Sigmoid colon (tissue), 7 donors: ENCODE results near the gene CD247. TPM values are rescaled to one million over a fixed set of nuclear protein-coding genes. Genes with fewer than 3 reads are reported as not detected.

Experiments
- DNase-seq: peaks from one replicate; pipeline ENCODE4 v3.0.0-alpha.2; 2019
- H3K27ac ChIP-seq, 4 donors: fragments of 200-600 bp; sonication (generic); one replicate each; pipeline ENCODE4 v1.5.1; 2016 to 2019; ENCODE audit warnings: mild to moderate bottlenecking in 1 of 4
- H3K27me3 ChIP-seq, 3 donors: fragments of 200-600 bp; sonication (generic); one replicate each; pipeline ENCODE4 v1.5.1; 2019; ENCODE audit warnings: mild to moderate bottlenecking in 1 of 3
- H3K36me3 ChIP-seq, 4 donors: fragments of 200-600 bp; sonication (generic); one replicate each; pipeline ENCODE4 v1.5.1; 2016 to 2019
- H3K4me1 ChIP-seq, 4 donors: fragments of 200-600 bp; sonication (generic); one replicate each; pipeline ENCODE4 v1.5.1; 2017 to 2019
- H3K4me3 ChIP-seq, 4 donors: fragments of 200-600 bp; sonication (generic); one replicate each; pipeline ENCODE4 v1.5.1; 2017 to 2019; ENCODE audit warnings: mild to moderate bottlenecking in 2 of 4, moderate library complexity in 1 of 4
- H3K9me3 ChIP-seq, 4 donors: fragments of 200-600 bp in 3 of 4; sonication (generic) in 3 of 4; one replicate each; pipeline versions ENCODE4 v1.5.1 to v1.6.1; 2013 to 2019
- EP300 ChIP-seq, 4 donors: sonication (generic); formaldehyde crosslinking; IDR thresholded peaks; one replicate each; pipeline ENCODE4 v1.6.1; 2017; ENCODE audit warnings: antibody characterized with exemption in 4 of 4
- POLR2A ChIP-seq, 2 donors: fragments of 450-650 bp; IDR thresholded peaks; one replicate each; pipeline ENCODE4 v1.6.1; 2016; ENCODE audit warnings: antibody characterized with exemption in 2 of 2, mild to moderate bottlenecking in 2 of 2, moderate library complexity in 2 of 2
- POLR2AphosphoS5 ChIP-seq, 4 donors: sonication (generic); formaldehyde crosslinking; IDR thresholded peaks; one replicate each; pipeline ENCODE4 v1.6.1; 2017; ENCODE audit warnings: antibody characterized with exemption in 4 of 4
- WGBS, 2 donors: extraction: QIAGEN DNeasy Blood & Tissue Kit; methylation state at CpG; one replicate each; pipeline ENCODE4 v1.1.7; 2013; 5-methylcytosine and 5-hydroxymethylcytosine counted together
- intact Hi-C: fragments of 100-400 bp; cut with DNase I; formaldehyde crosslinking; loops from one replicate; pipeline ENCODE4 v1.15.1; 2023
- polyA plus RNA-seq, 3 donors: library from polyadenylated mRNA; stranded (reverse); fragments of 200-250 nt; gene quantifications; one replicate each; pipeline ENCODE4 v1.2.3, GENCODE V29; 2013
- total RNA-seq, 4 donors: library from RNA; depleted of rRNA; stranded (reverse); fragments of >200 nt; gene quantifications; one replicate each; pipeline ENCODE4 v1.1.0, GENCODE V29; 2016
- TF ChIP-seq, protein P1 (sequence below), 4 experiments: fragments of 450-650 bp in 3 of 4; fragments of 200-600 bp in 1 of 4; IDR thresholded peaks; one replicate each; pipeline ENCODE4 v1.5.1; 2016 to 2019; ENCODE audit warnings: antibody characterized with exemption in 4 of 4, mild to moderate bottlenecking in 3 of 4, moderate library complexity in 2 of 4
- donor health status: healthy with polysubstance abuse.
- donor health status: Bipolar disorder and iron deficiency.
- donor health status: healthy.

Gene CD247
- total and polyA plus RNA-seq, 7 donors, result 0.36 to 20.3 (median 1.4) TPM; not detected in 3

- Histone ChIP-seq H3K4me1 (no peaks in the 10 kb centered on the region), H3K9me3 (peaks cover 0 to 2% (median 0%) of the 10 kb centered on the region in 4 donors), H3K27me3 (no peaks in the 10 kb centered on the region), H3K27ac (no peak overlapping the region), H3K36me3 (no peaks in the 10 kb centered on the region), H3K4me3 (no peak overlapping the region)
- no peak for DNase-seq
- TF ChIP-seq POLR2A (IDR thresholded peaks at IDR 0.05) (no peak), EP300 (IDR thresholded peaks at IDR 0.05) (no peak), POLR2AphosphoS5 (IDR thresholded peaks at IDR 0.05) (no peak)
- TF ChIP-seq, protein P1, sequence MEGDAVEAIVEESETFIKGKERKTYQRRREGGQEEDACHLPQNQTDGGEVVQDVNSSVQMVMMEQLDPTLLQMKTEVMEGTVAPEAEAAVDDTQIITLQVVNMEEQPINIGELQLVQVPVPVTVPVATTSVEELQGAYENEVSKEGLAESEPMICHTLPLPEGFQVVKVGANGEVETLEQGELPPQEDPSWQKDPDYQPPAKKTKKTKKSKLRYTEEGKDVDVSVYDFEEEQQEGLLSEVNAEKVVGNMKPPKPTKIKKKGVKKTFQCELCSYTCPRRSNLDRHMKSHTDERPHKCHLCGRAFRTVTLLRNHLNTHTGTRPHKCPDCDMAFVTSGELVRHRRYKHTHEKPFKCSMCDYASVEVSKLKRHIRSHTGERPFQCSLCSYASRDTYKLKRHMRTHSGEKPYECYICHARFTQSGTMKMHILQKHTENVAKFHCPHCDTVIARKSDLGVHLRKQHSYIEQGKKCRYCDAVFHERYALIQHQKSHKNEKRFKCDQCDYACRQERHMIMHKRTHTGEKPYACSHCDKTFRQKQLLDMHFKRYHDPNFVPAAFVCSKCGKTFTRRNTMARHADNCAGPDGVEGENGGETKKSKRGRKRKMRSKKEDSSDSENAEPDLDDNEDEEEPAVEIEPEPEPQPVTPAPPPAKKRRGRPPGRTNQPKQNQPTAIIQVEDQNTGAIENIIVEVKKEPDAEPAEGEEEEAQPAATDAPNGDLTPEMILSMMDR (IDR thresholded peaks at IDR 0.05), result no peak
- intact Hi-C loops, result no loop called here
These were observed 2.4 kb upstream of the CD247 start for GRCh38 chr1:167520711-167521206.

- Histone ChIP-seq H3K4me1 (no peaks in the 10 kb centered on the region), H3K9me3 (no peaks in the 10 kb centered on the region), H3K27ac (no peak overlapping the region), H3K4me3 (no peak overlapping the region), H3K27me3 (no peaks in the 10 kb centered on the region), H3K36me3 (no peaks in the 10 kb centered on the region)
- intact Hi-C loops, result no loop called here
- no peak for DNase-seq
- TF ChIP-seq EP300 (IDR thresholded peaks at IDR 0.05) (no peak), POLR2A (IDR thresholded peaks at IDR 0.05) (no peak), POLR2AphosphoS5 (IDR thresholded peaks at IDR 0.05) (no peak)
- TF ChIP-seq, protein P1 (IDR thresholded peaks at IDR 0.05), result no peak
- 77 to 90% methylated on average over 30 of the region's 30 CpGs for WGBS, 2 donors
These were observed 596 bp downstream of the CD247 start for GRCh38 chr1:167517535-167518330.

- 70 to 83% methylated on average over 19 of the region's 19 CpGs for WGBS, 2 donors
- H3K36me3 ChIP-seq, result no peaks in the 10 kb centered on the region
- no peak for DNase-seq
- no peaks in the 10 kb centered on the region for H3K27me3 ChIP-seq
- no peaks in the 10 kb centered on the region for H3K9me3 ChIP-seq
- H3K27ac ChIP-seq, result no peak overlapping the region
- intact Hi-C loops, result no loop called here
- H3K4me3 ChIP-seq, result no peak overlapping the region
- TF ChIP-seq EP300 (IDR thresholded peaks at IDR 0.05) (no peak), POLR2AphosphoS5 (IDR thresholded peaks at IDR 0.05) (no peak), POLR2A (IDR thresholded peaks at IDR 0.05) (no peak)
- TF ChIP-seq, protein P1 (IDR thresholded peaks at IDR 0.05), result no peak
- H3K4me1 ChIP-seq, result no peaks in the 10 kb centered on the region
These were observed 1.6 kb downstream of the CD247 start for GRCh38 chr1:167516404-167517388.

DNA sequence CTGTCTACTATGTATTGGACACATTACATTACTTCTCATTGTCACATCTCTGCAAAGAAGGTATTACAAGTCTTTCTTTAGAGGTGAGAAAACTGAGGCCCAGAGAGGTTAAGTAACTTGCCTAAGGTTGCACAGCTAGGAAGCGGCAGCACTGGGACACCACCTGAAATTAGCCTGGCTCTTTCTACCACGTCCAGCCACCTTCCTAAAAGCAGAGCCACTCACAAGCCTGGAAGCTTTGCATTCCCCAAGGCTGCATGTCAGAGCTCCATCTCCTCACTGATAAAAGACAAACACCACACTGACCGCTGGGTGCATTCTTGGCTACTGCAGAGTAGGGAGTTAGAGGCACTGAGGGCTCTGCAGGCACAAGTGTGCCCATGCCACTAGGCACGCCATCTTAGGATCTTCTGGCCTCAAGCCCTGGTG is 2.4 kb downstream of the CD247 start:
- no peak for DNase-seq
- no peak overlapping the region for H3K4me3 ChIP-seq
- H3K27me3 ChIP-seq, result no peaks in the 10 kb centered on the region
- no peaks in the 10 kb centered on the region for H3K36me3 ChIP-seq
- H3K4me1 ChIP-seq, result no peaks in the 10 kb centered on the region
- no peak overlapping the region for H3K27ac ChIP-seq
- 79 to 89% methylated on average over 4 of the region's 4 CpGs for WGBS, 2 donors
- H3K9me3 ChIP-seq, result no peaks in the 10 kb centered on the region
- TF ChIP-seq POLR2AphosphoS5 (IDR thresholded peaks at IDR 0.05) (no peak), POLR2A (IDR thresholded peaks at IDR 0.05) (no peak), EP300 (IDR thresholded peaks at IDR 0.05) (no peak)
- TF ChIP-seq, protein P1 (IDR thresholded peaks at IDR 0.05), result no peak
- intact Hi-C loops, result no loop called here
